KMS-11 (cell line): ENCODE measurements around the gene TMBIM1.

ENCODE experiments used
- H2AFZ ChIP-seq: fragments of 200-600 bp; sonication (generic); 2 replicates; pipeline ENCODE4 v1.6.1; 2016; ENCODE audit warnings: antibody characterized with exemption, mixed run types, low read depth
- H3K27ac ChIP-seq: fragments of 200-600 bp; sonication (generic); 2 replicates; pipeline ENCODE4 v1.6.1; 2016; ENCODE audit warnings: mild to moderate bottlenecking, mixed run types
- H3K27me3 ChIP-seq: fragments of 200-600 bp; sonication (generic); 2 replicates; pipeline ENCODE4 v1.6.1; 2017; ENCODE audit warnings: mild to moderate bottlenecking, low read depth, mixed run types, moderate library complexity; ENCODE audit not compliant: insufficient read depth
- H3K36me3 ChIP-seq: fragments of 200-600 bp; sonication (generic); 2 replicates; pipeline ENCODE4 v1.6.1; 2017; ENCODE audit warnings: mild to moderate bottlenecking, mixed run types; ENCODE audit not compliant: insufficient read depth
- H3K4me1 ChIP-seq: fragments of 200-600 bp; sonication (generic); 2 replicates; pipeline ENCODE4 v1.6.1; 2016; ENCODE audit warnings: mild to moderate bottlenecking, low read depth, mixed run types; ENCODE audit not compliant: poor library complexity, severe bottlenecking
- H3K4me2 ChIP-seq: fragments of 200-600 bp; sonication (generic); 2 replicates; pipeline ENCODE4 v1.7.0; 2016; ENCODE audit warnings: mild to moderate bottlenecking, mixed run types
- H3K4me3 ChIP-seq: fragments of 200-600 bp; sonication (generic); IDR thresholded peaks from 2 replicates; pipeline ENCODE4 v1.6.1; 2017; ENCODE audit warnings: low read depth, low read length, mixed read lengths; ENCODE audit not compliant: insufficient read depth
- H3K79me2 ChIP-seq: fragments of 200-600 bp; sonication (generic); 2 replicates; pipeline ENCODE4 v1.6.1; 2016; ENCODE audit warnings: low read depth, mixed run types; ENCODE audit not compliant: insufficient read depth
- H3K9ac ChIP-seq: fragments of 200-600 bp; sonication (generic); 2 replicates; pipeline ENCODE4 v1.6.1; 2016; ENCODE audit warnings: mild to moderate bottlenecking, mixed run types
- H4K20me1 ChIP-seq: fragments of 200-600 bp; sonication (generic); 2 replicates; pipeline ENCODE4 v1.6.1; 2016; ENCODE audit warnings: mild to moderate bottlenecking, mixed run types; ENCODE audit not compliant: insufficient read depth
- TF ChIP-seq, protein P1 (sequence below): fragments of 200-600 bp; sonication (generic); conservative IDR thresholded peaks from 2 replicates; pipeline ENCODE4 v1.6.1; 2017; ENCODE audit warnings: low read depth, mild to moderate bottlenecking, antibody characterized with exemption, low read length, moderate library complexity, mixed read lengths

Gene TMBIM1

DNA sequence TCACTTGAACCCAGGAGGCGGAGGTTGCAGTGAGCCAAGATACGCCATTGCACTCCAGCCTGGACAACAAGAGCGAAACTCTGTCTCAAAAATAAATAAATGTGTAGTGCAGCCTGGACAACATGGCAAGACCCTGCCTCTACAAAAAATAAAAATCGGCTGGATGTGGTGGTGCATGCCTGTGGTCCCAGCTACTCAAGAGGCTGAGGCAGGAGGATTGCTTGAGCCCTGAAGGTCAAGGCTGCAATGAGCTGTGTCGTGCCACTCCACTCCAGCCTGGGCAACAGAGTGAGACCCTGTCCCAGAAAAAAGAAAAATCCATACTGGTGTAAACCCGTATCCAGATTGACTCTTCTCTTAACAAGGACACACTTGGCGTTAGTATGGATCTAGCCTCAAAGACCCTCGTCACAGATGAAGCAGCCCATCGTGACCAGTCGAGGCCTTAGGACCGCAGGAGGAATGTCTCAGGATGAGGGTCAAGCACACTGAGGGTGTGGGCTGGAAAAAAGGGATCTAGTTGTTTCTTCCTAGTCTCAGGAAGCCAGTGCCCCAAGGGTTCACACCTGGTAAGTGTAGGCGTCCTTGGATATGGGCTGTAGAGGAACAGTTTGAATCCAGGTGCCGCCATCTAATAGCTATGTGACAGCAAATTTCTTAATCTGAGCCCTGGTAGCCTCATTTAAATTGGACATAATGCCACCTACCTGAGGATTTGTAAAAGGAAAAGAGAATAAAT lies 35.5 kb downstream of the TMBIM1 start:
- no peak overlapping the region for H3K9ac ChIP-seq
- H3K4me1 ChIP-seq: peaks cover 23% of the 10 kb centered on the region
- H2AFZ ChIP-seq: no peak overlapping the region
- TF ChIP-seq, protein P1, sequence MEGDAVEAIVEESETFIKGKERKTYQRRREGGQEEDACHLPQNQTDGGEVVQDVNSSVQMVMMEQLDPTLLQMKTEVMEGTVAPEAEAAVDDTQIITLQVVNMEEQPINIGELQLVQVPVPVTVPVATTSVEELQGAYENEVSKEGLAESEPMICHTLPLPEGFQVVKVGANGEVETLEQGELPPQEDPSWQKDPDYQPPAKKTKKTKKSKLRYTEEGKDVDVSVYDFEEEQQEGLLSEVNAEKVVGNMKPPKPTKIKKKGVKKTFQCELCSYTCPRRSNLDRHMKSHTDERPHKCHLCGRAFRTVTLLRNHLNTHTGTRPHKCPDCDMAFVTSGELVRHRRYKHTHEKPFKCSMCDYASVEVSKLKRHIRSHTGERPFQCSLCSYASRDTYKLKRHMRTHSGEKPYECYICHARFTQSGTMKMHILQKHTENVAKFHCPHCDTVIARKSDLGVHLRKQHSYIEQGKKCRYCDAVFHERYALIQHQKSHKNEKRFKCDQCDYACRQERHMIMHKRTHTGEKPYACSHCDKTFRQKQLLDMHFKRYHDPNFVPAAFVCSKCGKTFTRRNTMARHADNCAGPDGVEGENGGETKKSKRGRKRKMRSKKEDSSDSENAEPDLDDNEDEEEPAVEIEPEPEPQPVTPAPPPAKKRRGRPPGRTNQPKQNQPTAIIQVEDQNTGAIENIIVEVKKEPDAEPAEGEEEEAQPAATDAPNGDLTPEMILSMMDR: no peak
- peaks cover 13% of the 10 kb centered on the region; the same call in 1 of the 2 replicates for H3K36me3 ChIP-seq
- no peaks in the 10 kb centered on the region for H4K20me1 ChIP-seq
- H3K27ac ChIP-seq: peak overlapping the region; percentile 21; the same call in 1 of the 2 replicates
- no peaks in the 10 kb centered on the region for H3K27me3 ChIP-seq
- H3K79me2 ChIP-seq: no peaks in the 10 kb centered on the region
- H3K4me3 ChIP-seq: no peak overlapping the region
- H3K4me2 ChIP-seq: no peak overlapping the region

DNA sequence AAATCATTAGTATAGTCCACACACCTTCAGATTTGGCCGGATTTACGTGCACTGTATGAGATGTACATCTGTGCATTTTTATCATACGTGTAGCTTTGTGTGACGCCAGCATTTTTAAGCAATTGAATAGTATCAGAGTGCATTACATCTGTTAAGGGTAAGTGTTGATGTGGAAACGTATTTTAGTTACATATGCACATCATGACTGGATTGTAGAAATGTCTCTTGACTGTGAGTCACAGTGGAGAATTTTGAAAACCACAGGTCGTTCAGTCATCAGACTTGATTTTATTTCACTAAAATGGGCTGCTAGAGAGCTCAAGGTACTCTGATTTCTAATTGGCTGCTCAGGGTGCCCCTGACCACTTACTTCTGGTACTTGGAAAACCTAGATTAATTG lies 36.9 kb downstream of the TMBIM1 start:
- H3K9ac ChIP-seq: no peak overlapping the region
- H3K4me3 ChIP-seq: no peak overlapping the region
- peaks cover 13% of the 10 kb centered on the region; the same call in 1 of the 2 replicates for H3K36me3 ChIP-seq
- no peaks in the 10 kb centered on the region for H3K79me2 ChIP-seq
- no peak overlapping the region for H2AFZ ChIP-seq
- H3K27ac ChIP-seq: no peak overlapping the region
- no peak overlapping the region for H3K4me2 ChIP-seq
- H3K27me3 ChIP-seq: no peaks in the 10 kb centered on the region
- H3K4me1 ChIP-seq: peaks cover 23% of the 10 kb centered on the region
- no peaks in the 10 kb centered on the region for H4K20me1 ChIP-seq
- TF ChIP-seq, protein P1: no peak

DNA sequence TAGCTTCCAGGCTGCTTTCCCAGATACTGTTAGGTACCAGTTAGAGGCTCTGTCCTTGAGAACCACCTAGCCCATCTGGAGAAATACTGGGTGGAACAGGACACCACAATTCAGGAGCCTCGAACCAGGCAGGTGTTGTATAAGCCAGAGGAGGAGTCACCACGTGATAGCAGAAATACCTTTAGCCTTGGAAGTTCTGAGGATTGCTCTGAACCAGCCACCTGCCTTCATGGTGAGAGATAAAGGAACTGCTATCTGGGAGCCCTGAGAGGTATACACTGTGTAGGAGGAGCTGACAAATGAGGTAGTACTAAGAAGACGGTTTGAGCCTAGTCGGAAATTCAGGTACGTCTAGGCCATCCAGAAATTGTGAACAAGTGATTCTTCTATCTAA lies 39.1 kb downstream of the TMBIM1 start:
- no peak overlapping the region for H3K9ac ChIP-seq
- peaks cover 17% of the 10 kb centered on the region for H3K4me1 ChIP-seq
- no peak overlapping the region for H3K4me2 ChIP-seq
- H3K36me3 ChIP-seq: peaks cover 21% of the 10 kb centered on the region; the same call in 1 of the 2 replicates
- no peaks in the 10 kb centered on the region for H3K27me3 ChIP-seq
- no peak overlapping the region for H3K4me3 ChIP-seq
- H3K79me2 ChIP-seq: no peaks in the 10 kb centered on the region
- H3K27ac ChIP-seq: no peak overlapping the region
- TF ChIP-seq, protein P1: no peak
- H2AFZ ChIP-seq: no peak overlapping the region
- no peaks in the 10 kb centered on the region for H4K20me1 ChIP-seq

DNA sequence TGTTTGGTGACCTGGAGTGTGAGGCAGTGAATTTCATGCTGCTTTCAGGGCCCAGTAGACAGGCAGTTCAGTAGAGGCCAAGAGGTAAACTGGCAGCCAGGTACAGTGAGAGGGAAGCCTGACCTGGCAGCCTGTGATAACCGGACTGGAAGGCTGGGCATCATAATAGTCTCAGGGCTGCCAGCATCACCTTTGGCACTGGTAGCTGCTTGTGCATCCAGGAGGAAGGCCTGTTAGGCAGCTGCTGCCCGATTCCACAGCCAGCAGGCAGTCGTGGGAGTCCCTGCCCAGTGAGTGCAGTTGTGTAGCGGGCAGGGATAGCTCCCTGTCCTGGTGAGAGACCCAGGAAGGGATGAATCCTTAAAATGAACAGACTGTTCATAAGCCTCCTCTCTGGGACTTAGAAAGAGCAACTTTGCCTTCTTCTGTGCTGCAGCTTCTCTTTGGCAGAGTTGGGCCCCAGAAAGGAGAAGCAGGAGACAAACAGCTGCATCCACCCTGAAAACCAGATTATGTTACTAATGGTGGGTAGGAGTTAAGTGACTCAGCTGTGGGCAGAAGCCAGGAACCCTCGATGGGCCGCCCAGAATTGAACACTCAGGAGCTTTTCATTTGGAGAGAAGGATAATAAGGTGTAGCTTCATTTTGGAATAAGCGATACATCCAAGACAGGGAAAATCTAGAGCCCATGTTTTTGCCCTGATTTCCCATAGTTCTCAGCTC lies 39.6 kb downstream of the TMBIM1 start:
- Histone ChIP-seq H3K9ac (no peak overlapping the region), H4K20me1 (no peaks in the 10 kb centered on the region), H2AFZ (no peak overlapping the region), H3K4me3 (no peak overlapping the region), H3K4me1 (peaks cover 12% of the 10 kb centered on the region), H3K4me2 (no peak overlapping the region), H3K36me3 (peaks cover 21% of the 10 kb centered on the region; the same call in 1 of the 2 replicates), H3K27me3 (no peaks in the 10 kb centered on the region), H3K27ac (no peak overlapping the region), H3K79me2 (no peaks in the 10 kb centered on the region)
- TF ChIP-seq, protein P1: no peak
